Fibroblast of gingiva (primary cell): ENCODE data around the gene COPB2.
A peak's percentile ranks its signal among the peaks of the same experiment; 100 is the strongest.

ENCODE experiments used
- DNase-seq: peaks from one replicate; pipeline ENCODE4 v3.0.0-alpha.2; 2011; ENCODE audit warnings: low read depth

The COPB2 gene

GRCh38 chr3:139327861-139328260 lies 61.6 kb downstream of the COPB2 start:
- no peak for DNase-seq

GRCh38 chr3:139327231-139327630 lies 62.2 kb downstream of the COPB2 start:
- no peak for DNase-seq

GRCh38 chr3:139326707-139327106 lies 62.7 kb downstream of the COPB2 start:
- DNase-seq: no peak

- DNase-seq: no peak
Measured at GRCh38 chr3:139326131-139326530, 63.3 kb downstream of the COPB2 start.

GRCh38 chr3:139325551-139325950 lies 63.9 kb downstream of the COPB2 start:
- no peak for DNase-seq

- no peak for DNase-seq
Measured at GRCh38 chr3:139324456-139324855, 65.0 kb downstream of the COPB2 start.

GRCh38 chr3:139323146-139323545 lies 66.3 kb downstream of the COPB2 start:
- DNase-seq: no peak

GRCh38 chr3:139322346-139322745 lies 67.1 kb downstream of the COPB2 start:
- DNase-seq: no peak

GRCh38 chr3:139320551-139321309 lies 68.7 kb downstream of the COPB2 start:
- no peak for DNase-seq

GRCh38 chr3:139319428-139320402 lies 69.7 kb downstream of the COPB2 start:
- no peak for DNase-seq

GRCh38 chr3:139318826-139319225 lies 70.6 kb downstream of the COPB2 start:
- DNase-seq: no peak

- no peak for DNase-seq
Measured at GRCh38 chr3:139318431-139318816, 71.0 kb downstream of the COPB2 start.

GRCh38 chr3:139317660-139318430 lies 71.6 kb downstream of the COPB2 start:
- no peak for DNase-seq

- no peak for DNase-seq
Measured at GRCh38 chr3:139317215-139317614, 72.2 kb downstream of the COPB2 start.

GRCh38 chr3:139313921-139314320 lies 75.5 kb downstream of the COPB2 start:
- no peak for DNase-seq

GRCh38 chr3:139312959-139313358 lies 76.5 kb downstream of the COPB2 start:
- no peak for DNase-seq

GRCh38 chr3:139312416-139312815 lies 77.0 kb downstream of the COPB2 start:
- DNase-seq: no peak

GRCh38 chr3:139311557-139311956 lies 77.9 kb downstream of the COPB2 start:
- no peak for DNase-seq

GRCh38 chr3:139310474-139310933 lies 78.9 kb downstream of the COPB2 start:
- peak; percentile 70 for DNase-seq

GRCh38 chr3:139309880-139310279 lies 79.6 kb downstream of the COPB2 start:
- DNase-seq: no peak

- DNase-seq: no peak
Measured at GRCh38 chr3:139309061-139309591, 80.3 kb downstream of the COPB2 start.

- DNase-seq: no peak
Measured at GRCh38 chr3:139308560-139308959, 80.9 kb downstream of the COPB2 start.
